Measurements from ENCODE around the gene NTM. TPM values are rescaled to one million over a fixed set of nuclear protein-coding genes. Genes with fewer than 3 reads are reported as not detected.

Gene NTM
- total RNA-seq, 1 experiment from 2014 or later, result not detected

GRCh38 chr11:131656839-131657211 lies 286.4 kb downstream of the NTM start:
- TF ChIP-seq CTCF (IDR thresholded peaks at IDR 0.05 in 2 of 3, conservative IDR thresholded peaks at IDR 0.05 in 1 of 3; ENCODE audit: borderline replicate concordance in 1 of 3, insufficient read depth in 1 of 3, low read depth in 2 of 3, low read length in 2 of 3) (no peak), ELF1 (IDR thresholded peaks at IDR 0.05; ENCODE audit: borderline replicate concordance, low read depth) (no peak), POLR2AphosphoS5 (IDR thresholded peaks at IDR 0.05; ENCODE audit: low read depth, low read length) (no peak), RAD21 (IDR thresholded peaks at IDR 0.05; ENCODE audit: low read depth) (no peak), YY1 (IDR thresholded peaks at IDR 0.05; ENCODE audit: extremely low read depth, insufficient replicate concordance, low read depth, low read length) (no peak), SRF (IDR thresholded peaks at IDR 0.05; ENCODE audit: low read depth) (no peak), EZH2 (IDR thresholded peaks at IDR 0.05) (no peak), ZFX (IDR thresholded peaks at IDR 0.05) (no peak), EZH2phosphoT487 (IDR thresholded peaks at IDR 0.05; ENCODE audit: borderline replicate concordance) (no peak), ZBTB33 (IDR thresholded peaks at IDR 0.05; ENCODE audit: extremely low read depth, insufficient replicate concordance, low read length) (no peak)
- Histone ChIP-seq H3K9me2 (ENCODE audit: insufficient read depth) (no peaks in the 10 kb centered on the region), H3K4me2 (ENCODE audit: low read length) (no peak overlapping the region), H2AFZ (ENCODE audit: low read depth, low read length, poor library complexity, severe bottlenecking) (no peak overlapping the region), H3K27ac (ENCODE audit: low read depth, low read length) (no peak overlapping the region), H3K9ac (ENCODE audit: low read length) (no peak overlapping the region), H3K4me3 (replicated peaks in 1 of 2; ENCODE audit: low read depth in 1 of 2, low read length in 2 of 2) (no peak overlapping the region), H3K9me3 (ENCODE audit: control insufficient read depth in 1 of 2, insufficient read depth in 1 of 2, low read depth in 1 of 2, low read length in 2 of 2) (no peaks in the 10 kb centered on the region; a peak in 1 of 4 replicates), H3K4me1 (ENCODE audit: control insufficient read depth in 1 of 2, insufficient read depth in 2 of 2, low read length in 2 of 2) (no peaks in the 10 kb centered on the region), H3K27me3 (ENCODE audit: insufficient read depth, low read length) (no peaks in the 10 kb centered on the region), H4K20me1 (ENCODE audit: insufficient read depth) (no peaks in the 10 kb centered on the region), H3K36me3 (ENCODE audit: control insufficient read depth in 1 of 2, insufficient read depth in 2 of 2, low read length in 2 of 2) (no peaks in the 10 kb centered on the region), H3K79me2 (ENCODE audit: insufficient read depth, low read length) (no peaks in the 10 kb centered on the region)
- ChIA-PET CTCF (no interaction called here), POLR2A (no interaction called here), RAD21 (ENCODE audit: low non-redundant PET in 1 of 2, low total read pairs in 2 of 2, uncharacterized antibody in 2 of 2, unreplicated experiment in 2 of 2) (no interaction called here)
- no peak for DNase-seq (ENCODE audit: low read depth, low spot score)
- BruUV-seq (replicated peaks), result no TSS peak
- no peak for ATAC-seq
- intact Hi-C loops (cut with micrococcal nuclease), result no loop called here

Data from HCT116 (cell line).